K562 (cell line): ENCODE measurements around the gene RNPEPL1. TPM values are rescaled to one million over a fixed set of nuclear protein-coding genes. Genes with fewer than 3 reads are reported as not detected.

Experiments used
- ATAC-seq: fragments of 200-7000 bp; cut with Tn5 transposase; 3 replicates; pipeline ENCODE4 v1.9.1; 2020; ENCODE audit warnings: moderate library complexity
- BruUV-seq: library from RNA; stranded (reverse); fragments of 400-500 nt; replicated peaks from 2 replicates; lab custom pipeline; 2021; lab: Mats Ljungman, UMichigan
- CTCF ChIA-PET: fragments of 300-600 bp; formaldehyde crosslinking; extraction: SDS; loops from one replicate; lab custom pipeline; 2021; ENCODE audit warnings: low intra/inter-chr PET ratio; lab: Yijun Ruan, JAX
- POLR2A ChIA-PET: fragments of 300-600, 350-650 bp; sonication (Branson Sonifier 250); formaldehyde crosslinking; extraction: SDS; loops from one replicate; lab custom pipeline; 2021; ENCODE audit warnings: antibody characterized with exemption, inconsistent platforms; lab: Yijun Ruan, JAX
- DNase-seq, 4 experiments: peaks; one replicate each; pipeline versions ENCODE4 v3.0.0 to v3.0.0-alpha.2; 2011 to 2018; ENCODE audit warnings: low spot score in 3 of 4, mixed read lengths in 3 of 4; ENCODE audit errors: extremely low read depth in 1 of 4
- FAIRE-seq: peaks from 2 replicates; lab custom pipeline; 2011; peaks lifted over from hg19 to GRCh38; lab: Jason Lieb, UNC
- H2AFZ ChIP-seq: 2 replicates; pipeline ENCODE4 v1.6.0; 2011; ENCODE audit warnings: low read depth, low read length, control low read depth, inconsistent platforms
- H3K27ac ChIP-seq: fragments of 200-600 bp; 3 replicates; pipeline ENCODE4 v1.8.0; 2011; ENCODE audit warnings: low read depth, mild to moderate bottlenecking, control low read depth, inconsistent platforms, low read length, moderate library complexity, mixed read lengths; ENCODE audit errors: extremely low read depth
- H3K27me3 ChIP-seq, 2 experiments: fragments of 300-600 bp in 1 of 2; 2 replicates in 1 of 2; 3 replicates in 1 of 2; pipeline versions ENCODE4 v1.6.0 to v1.8.0; 2011; ENCODE audit warnings: inconsistent platforms in 2 of 2, low read length in 2 of 2, mild to moderate bottlenecking in 1 of 2, mixed read lengths in 1 of 2, moderate library complexity in 1 of 2; ENCODE audit not compliant: control insufficient read depth in 2 of 2, insufficient read depth in 2 of 2
- H3K36me3 ChIP-seq: fragments of 300-600 bp; 3 replicates; pipeline ENCODE4 v1.8.0; 2011; ENCODE audit warnings: mild to moderate bottlenecking, low read length, inconsistent platforms; ENCODE audit not compliant: control insufficient read depth, insufficient read depth
- H3K4me1 ChIP-seq, 2 experiments: fragments of 200-600 bp in 1 of 2; replicated peaks in 1 of 2; 2 replicates in 1 of 2; 3 replicates in 1 of 2; pipeline versions ENCODE4 v1.5.1 to v1.8.0; 2011; ENCODE audit warnings: inconsistent platforms in 2 of 2, low read length in 2 of 2, mild to moderate bottlenecking in 1 of 2, mixed read lengths in 1 of 2, moderate library complexity in 1 of 2; ENCODE audit not compliant: control insufficient read depth in 2 of 2, insufficient read depth in 2 of 2
- H3K4me2 ChIP-seq: 2 replicates; pipeline ENCODE4 v1.6.1; 2011; ENCODE audit warnings: low read length, control low read depth, inconsistent platforms, mixed read lengths; ENCODE audit not compliant: insufficient read depth
- H3K4me3 ChIP-seq: fragments of 200-600 bp; sonication (generic), shearing (Covaris generic); 2 replicates; pipeline ENCODE4 v1.5.1; 2016; ENCODE audit warnings: control low read depth, inconsistent platforms
- H3K79me2 ChIP-seq: fragments of 200-600 bp; 3 replicates; pipeline ENCODE4 v1.8.0; 2011; ENCODE audit warnings: low read length, inconsistent platforms; ENCODE audit not compliant: control insufficient read depth, insufficient read depth
- H3K9ac ChIP-seq, 2 experiments: 2 replicates each; pipeline versions ENCODE4 v1.6.0 to v1.6.1; 2011; ENCODE audit warnings: low read depth in 2 of 2, low read length in 2 of 2, control low read depth in 1 of 2, inconsistent platforms in 1 of 2, mild to moderate bottlenecking in 1 of 2, mixed read lengths in 1 of 2; ENCODE audit not compliant: insufficient read depth in 1 of 2
- H3K9me1 ChIP-seq: one replicate; pipeline ENCODE4 v1.6.0; 2011; ENCODE audit warnings: inconsistent platforms, mild to moderate bottlenecking, low read length, moderate library complexity; ENCODE audit not compliant: control insufficient read depth, insufficient read depth
- H3K9me3 ChIP-seq: replicated peaks from 2 replicates; pipeline ENCODE4 v1.5.1; 2011; ENCODE audit warnings: low read depth, low read length, inconsistent platforms; ENCODE audit not compliant: control insufficient read depth, insufficient read depth
- H4K20me1 ChIP-seq: replicated peaks from 2 replicates; pipeline ENCODE4 v1.6.1; 2011; ENCODE audit warnings: low read length, inconsistent platforms, mixed read lengths; ENCODE audit not compliant: control insufficient read depth, insufficient read depth
- CTBP1 ChIP-seq: fragments of 450-650 bp; IDR thresholded peaks from 2 replicates; pipeline ENCODE4 v1.6.1; 2016; ENCODE audit warnings: borderline replicate concordance
- FOXK1 ChIP-seq: sonication (generic); formaldehyde crosslinking; IDR thresholded peaks from 2 replicates; pipeline ENCODE4 v1.8.0; 2022; ENCODE audit warnings: missing genetic modification reagents, mild to moderate bottlenecking, borderline replicate concordance
- GTF2E2 ChIP-seq: fragments of 200-800 bp; sonication (Bioruptor generic); IDR thresholded peaks from 2 replicates; pipeline ENCODE4 v1.6.1; 2016; ENCODE audit warnings: missing genetic modification characterization, missing compliant biosample characterization
- HDGF ChIP-seq: fragments of 450-650 bp; IDR thresholded peaks from 2 replicates; pipeline ENCODE4 v1.6.1; 2016
- MBD1 ChIP-seq: fragments of 250-450 bp; sonication (Bioruptor Pico); IDR thresholded peaks from 2 replicates; pipeline ENCODE4 v1.8.0; 2022; ENCODE audit warnings: inconsistent platforms
- PML ChIP-seq: IDR thresholded peaks from 2 replicates; pipeline ENCODE4 v1.6.1; 2012; ENCODE audit warnings: low read length, inconsistent platforms
- POLR3G ChIP-seq: IDR thresholded peaks from 2 replicates; pipeline ENCODE4 v1.6.1; 2011; ENCODE audit not compliant: insufficient read length, insufficient replicate concordance; ENCODE audit errors: extremely low read depth
- ZNF57 ChIP-seq: fragments of 450-650 bp; formaldehyde crosslinking; IDR thresholded peaks from 2 replicates; pipeline ENCODE4 v1.4.0; 2020; ENCODE audit warnings: mild to moderate bottlenecking, moderate library complexity
- WGBS: fragments of 100-300 bp; shearing (Covaris generic); methylation state at CpG from one replicate; pipeline ENCODE4 v1.1.6; 2016; ENCODE audit warnings: low coverage, mixed read lengths; ENCODE audit not compliant: insufficient coverage; ENCODE audit errors: missing lambda C conversion rate; 5-methylcytosine and 5-hydroxymethylcytosine counted together
- in situ Hi-C: fragments of 300-500 bp; cut with MboI; formaldehyde crosslinking; loops from 4 replicates; pipeline ENCODE4 v1.15.0; 2018; ENCODE audit warnings: inconsistent platforms, mixed read lengths
- intact Hi-C: fragments of 100-400 bp; cut with micrococcal nuclease; formaldehyde crosslinking; loops from 2 replicates; pipeline ENCODE4 v1.14.2; 2022
- polyA plus RNA-seq, 8 experiments: library from polyadenylated mRNA; depleted of rRNA in 4 of 8; stranded (reverse) in 5 of 8; unstranded in 3 of 8; fragments of >200 nt; fragmentation: Nextera tagmentation in 2 of 8; fragmentation: Illumina TruSeq in 1 of 8; extraction: Ambion mirVana in 2 of 8; extraction: Trizol in 1 of 8; gene quantifications; 2 replicates each; pipeline versions ENCODE4 v1.2.1 to v1.2.3, GENCODE V29; 2011 to 2014; ENCODE audit warnings: inconsistent platforms in 1 of 8, missing spikeins in 1 of 8
- total RNA-seq, 7 experiments: library from RNA; depleted of rRNA in 6 of 7; stranded (reverse); fragments of >200 nt in 6 of 7; fragmentation: Illumina TruSeq in 2 of 7; extraction: Trizol in 2 of 7; gene quantifications; 2 replicates each; pipeline versions ENCODE4 v1.2.1 to v1.2.3, GENCODE V29; 2011 to 2021; ENCODE audit warnings: low replicate concordance in 1 of 7
- TF ChIP-seq, protein P1 (sequence below): sonication (generic); formaldehyde crosslinking; IDR thresholded peaks from 2 replicates; pipeline ENCODE4 v1.8.0; 2023; ENCODE audit warnings: mild to moderate bottlenecking, missing genetic modification reagents
- TF ChIP-seq, protein P2 (sequence below): fragments of 450-650 bp; formaldehyde crosslinking; IDR thresholded peaks from 2 replicates; pipeline ENCODE4 v1.4.0; 2020; ENCODE audit warnings: mild to moderate bottlenecking, moderate library complexity
- TF ChIP-seq, protein P3 (sequence below): fragments of 250-450 bp; sonication (Bioruptor Pico); IDR thresholded peaks from 2 replicates; pipeline ENCODE4 v1.5.0; 2020; ENCODE audit warnings: mild to moderate bottlenecking

Gene RNPEPL1
- total and polyA plus RNA-seq, 9 of the 15 experiments (the other 6 are each of a cell fraction or from before 2014, with no cell fraction given) = 0.07 to 38.7 (median 5.6) TPM

DNA sequence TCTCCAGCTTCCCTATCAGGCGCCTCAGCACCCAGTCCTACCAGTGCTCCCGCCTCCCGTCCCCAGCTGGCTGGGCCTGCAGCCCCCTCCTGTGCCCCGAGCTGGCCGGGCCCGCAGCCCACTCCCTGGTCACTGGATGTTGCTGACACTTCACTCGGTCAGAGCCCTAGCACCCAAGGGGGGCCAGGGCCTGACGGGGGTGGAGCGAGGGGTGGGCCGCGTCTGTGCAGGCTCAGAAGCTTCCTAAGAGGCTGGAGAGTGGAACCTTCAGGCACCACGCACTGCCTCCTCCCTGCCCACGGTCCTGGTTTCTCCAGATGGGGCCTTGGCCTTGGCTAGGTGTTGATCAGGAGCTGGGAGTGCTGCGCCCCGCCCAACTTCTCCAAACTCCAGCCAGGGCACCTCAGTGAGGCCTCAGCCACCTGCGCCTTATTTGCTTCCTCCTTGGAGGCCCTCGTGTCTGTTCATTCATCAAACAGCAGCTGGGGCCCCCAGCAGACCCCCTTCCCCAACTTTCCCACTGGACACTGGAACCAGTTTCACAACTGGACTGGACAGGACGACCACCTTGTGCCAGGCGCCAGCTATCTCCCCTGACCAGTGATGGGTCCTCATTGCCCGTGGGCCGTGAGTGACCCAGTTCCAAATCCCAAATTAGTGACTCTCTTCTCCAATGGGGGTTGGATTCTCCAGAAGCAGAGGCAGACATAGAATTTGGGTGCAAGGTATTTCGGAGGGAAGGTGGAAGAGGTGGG lies 35.0 kb downstream of the RNPEPL1 start:
- H3K4me3 ChIP-seq = no peak overlapping the region
- H3K27ac ChIP-seq = no peak overlapping the region
- no peaks in the 10 kb centered on the region for H3K36me3 ChIP-seq
- in situ Hi-C loops = no loop called here
- FAIRE-seq (no peak), ATAC-seq (no peak), DNase-seq (no peak)
- no peaks in the 10 kb centered on the region for H3K9me1 ChIP-seq
- H3K9ac ChIP-seq = no peak overlapping the region; a peak in 2 of 4 replicates
- H3K9me3 ChIP-seq = no peaks in the 10 kb centered on the region
- no peaks in the 10 kb centered on the region for H4K20me1 ChIP-seq
- WGBS = 89% methylated on average over 9 of the region's 22 CpGs
- peaks cover 4 to 29% of the 10 kb centered on the region in 2 experiments; a peak in 3 of 5 replicates for H3K4me1 ChIP-seq
- no peak for TF ChIP-seq MBD1 (CRISPR knock-in tag)
- TF ChIP-seq ZNF57 (CRISPR knock-in tag) = no peak
- TF ChIP-seq GTF2E2 (tag) = no peak
- TF ChIP-seq, protein P1, sequence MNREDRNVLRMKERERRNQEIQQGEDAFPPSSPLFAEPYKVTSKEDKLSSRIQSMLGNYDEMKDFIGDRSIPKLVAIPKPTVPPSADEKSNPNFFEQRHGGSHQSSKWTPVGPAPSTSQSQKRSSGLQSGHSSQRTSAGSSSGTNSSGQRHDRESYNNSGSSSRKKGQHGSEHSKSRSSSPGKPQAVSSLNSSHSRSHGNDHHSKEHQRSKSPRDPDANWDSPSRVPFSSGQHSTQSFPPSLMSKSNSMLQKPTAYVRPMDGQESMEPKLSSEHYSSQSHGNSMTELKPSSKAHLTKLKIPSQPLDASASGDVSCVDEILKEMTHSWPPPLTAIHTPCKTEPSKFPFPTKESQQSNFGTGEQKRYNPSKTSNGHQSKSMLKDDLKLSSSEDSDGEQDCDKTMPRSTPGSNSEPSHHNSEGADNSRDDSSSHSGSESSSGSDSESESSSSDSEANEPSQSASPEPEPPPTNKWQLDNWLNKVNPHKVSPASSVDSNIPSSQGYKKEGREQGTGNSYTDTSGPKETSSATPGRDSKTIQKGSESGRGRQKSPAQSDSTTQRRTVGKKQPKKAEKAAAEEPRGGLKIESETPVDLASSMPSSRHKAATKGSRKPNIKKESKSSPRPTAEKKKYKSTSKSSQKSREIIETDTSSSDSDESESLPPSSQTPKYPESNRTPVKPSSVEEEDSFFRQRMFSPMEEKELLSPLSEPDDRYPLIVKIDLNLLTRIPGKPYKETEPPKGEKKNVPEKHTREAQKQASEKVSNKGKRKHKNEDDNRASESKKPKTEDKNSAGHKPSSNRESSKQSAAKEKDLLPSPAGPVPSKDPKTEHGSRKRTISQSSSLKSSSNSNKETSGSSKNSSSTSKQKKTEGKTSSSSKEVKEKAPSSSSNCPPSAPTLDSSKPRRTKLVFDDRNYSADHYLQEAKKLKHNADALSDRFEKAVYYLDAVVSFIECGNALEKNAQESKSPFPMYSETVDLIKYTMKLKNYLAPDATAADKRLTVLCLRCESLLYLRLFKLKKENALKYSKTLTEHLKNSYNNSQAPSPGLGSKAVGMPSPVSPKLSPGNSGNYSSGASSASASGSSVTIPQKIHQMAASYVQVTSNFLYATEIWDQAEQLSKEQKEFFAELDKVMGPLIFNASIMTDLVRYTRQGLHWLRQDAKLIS = no peak
- TF ChIP-seq POLR3G = no peak
- TF ChIP-seq HDGF = no peak
- TF ChIP-seq PML = no peak
- no peak for TF ChIP-seq FOXK1 (CRISPR knock-in tag)
- no peak for TF ChIP-seq CTBP1
- TF ChIP-seq, protein P2, sequence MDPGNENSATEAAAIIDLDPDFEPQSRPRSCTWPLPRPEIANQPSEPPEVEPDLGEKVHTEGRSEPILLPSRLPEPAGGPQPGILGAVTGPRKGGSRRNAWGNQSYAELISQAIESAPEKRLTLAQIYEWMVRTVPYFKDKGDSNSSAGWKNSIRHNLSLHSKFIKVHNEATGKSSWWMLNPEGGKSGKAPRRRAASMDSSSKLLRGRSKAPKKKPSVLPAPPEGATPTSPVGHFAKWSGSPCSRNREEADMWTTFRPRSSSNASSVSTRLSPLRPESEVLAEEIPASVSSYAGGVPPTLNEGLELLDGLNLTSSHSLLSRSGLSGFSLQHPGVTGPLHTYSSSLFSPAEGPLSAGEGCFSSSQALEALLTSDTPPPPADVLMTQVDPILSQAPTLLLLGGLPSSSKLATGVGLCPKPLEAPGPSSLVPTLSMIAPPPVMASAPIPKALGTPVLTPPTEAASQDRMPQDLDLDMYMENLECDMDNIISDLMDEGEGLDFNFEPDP = no peak
- TF ChIP-seq, protein P3, sequence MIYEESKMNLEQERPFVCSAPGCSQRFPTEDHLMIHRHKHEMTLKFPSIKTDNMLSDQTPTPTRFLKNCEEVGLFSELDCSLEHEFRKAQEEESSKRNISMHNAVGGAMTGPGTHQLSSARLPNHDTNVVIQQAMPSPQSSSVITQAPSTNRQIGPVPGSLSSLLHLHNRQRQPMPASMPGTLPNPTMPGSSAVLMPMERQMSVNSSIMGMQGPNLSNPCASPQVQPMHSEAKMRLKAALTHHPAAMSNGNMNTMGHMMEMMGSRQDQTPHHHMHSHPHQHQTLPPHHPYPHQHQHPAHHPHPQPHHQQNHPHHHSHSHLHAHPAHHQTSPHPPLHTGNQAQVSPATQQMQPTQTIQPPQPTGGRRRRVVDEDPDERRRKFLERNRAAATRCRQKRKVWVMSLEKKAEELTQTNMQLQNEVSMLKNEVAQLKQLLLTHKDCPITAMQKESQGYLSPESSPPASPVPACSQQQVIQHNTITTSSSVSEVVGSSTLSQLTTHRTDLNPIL (CRISPR knock-in tag) = no peak
- H3K4me2 ChIP-seq = no peak overlapping the region
- H3K27me3 ChIP-seq = no peaks in the 10 kb centered on the region
- BruUV-seq = no TSS peak
- intact Hi-C loops = no loop called here
- H2AFZ ChIP-seq = no peak overlapping the region
- no peaks in the 10 kb centered on the region for H3K79me2 ChIP-seq
- ChIA-PET POLR2A (no interaction called here), CTCF (no interaction called here)
